ENCODE measurements around the gene LINGO3. TPM values are rescaled to one million over a fixed set of nuclear protein-coding genes. Genes with fewer than 3 reads are reported as not detected.

Gene LINGO3
- total RNA-seq, 6 donors from 2014 or later, result 0.10 to 0.61 (median 0.17) TPM; not detected in 3

- Histone ChIP-seq H3K4me1 (peaks cover 20 to 55% (median 26%) of the 10 kb centered on the region in 4 donors), H3K4me3 (no peak overlapping the region), H3K27me3 (no peaks in the 10 kb centered on the region), H3K9me3 (no peaks in the 10 kb centered on the region), H3K36me3 (peaks cover 0 to 12% (median 4%) of the 10 kb centered on the region in 4 donors), H3K27ac (no peak overlapping the region)
- no peak for TF ChIP-seq POLR2AphosphoS5 (IDR thresholded peaks at IDR 0.05)
- TF ChIP-seq EP300 (IDR thresholded peaks at IDR 0.05), result no peak
- no peak for TF ChIP-seq CTCF (IDR thresholded peaks at IDR 0.05)
- no peak for TF ChIP-seq POLR2A (IDR thresholded peaks at IDR 0.05)
- WGBS, 2 donors, result 81 to 82% methylated on average over 5 to 11 of the region's 11 CpGs
- ATAC-seq (ENCODE audit: low FRiP score in 2 of 2) (no peak), DNase-seq (no peak)
Observed at GRCh38 chr19:2333807-2334211, 25.9 kb upstream of the LINGO3 start.

- peak in 1 of 2 donors; percentile 73 for DNase-seq
Observed at GRCh38 chr19:2333027-2333806, 25.3 kb upstream of the LINGO3 start.

GRCh38 chr19:2332341-2333026 lies 24.5 kb upstream of the LINGO3 start:
- Histone ChIP-seq H3K9me3 (no peaks in the 10 kb centered on the region), H3K4me1 (peaks cover 24 to 60% (median 30%) of the 10 kb centered on the region in 4 donors), H3K27me3 (no peaks in the 10 kb centered on the region), H3K27ac (no peak overlapping the region), H3K36me3 (peaks cover 0 to 3% (median 1%) of the 10 kb centered on the region in 4 donors), H3K4me3 (no peak overlapping the region)
- whole genome bisulfite sequencing, 2 donors, result 60 to 100% methylated on average over 2 to 15 of the region's 17 CpGs
- DNase-seq, result no peak
- no peak for TF ChIP-seq EP300 (IDR thresholded peaks at IDR 0.05)
- no peak for TF ChIP-seq POLR2A (IDR thresholded peaks at IDR 0.05)
- TF ChIP-seq POLR2AphosphoS5 (IDR thresholded peaks at IDR 0.05), result no peak
- no peak for TF ChIP-seq CTCF (IDR thresholded peaks at IDR 0.05)
- ATAC-seq (ENCODE audit: low FRiP score in 2 of 2), result no peak

More at GRCh38 chr19:2333027-2333806, 25.3 kb upstream of the LINGO3 start:
- Histone ChIP-seq H3K4me3 (no peak overlapping the region), H3K36me3 (peaks cover 0 to 8% (median 2%) of the 10 kb centered on the region in 4 donors), H3K4me1 (peaks cover 20 to 55% (median 26%) of the 10 kb centered on the region in 4 donors), H3K27ac (no peak overlapping the region), H3K27me3 (no peaks in the 10 kb centered on the region), H3K9me3 (no peaks in the 10 kb centered on the region)
- ATAC-seq (ENCODE audit: low FRiP score in 2 of 2), result no peak
- no peak for TF ChIP-seq CTCF (IDR thresholded peaks at IDR 0.05)
- TF ChIP-seq POLR2AphosphoS5 (IDR thresholded peaks at IDR 0.05), result no peak
- TF ChIP-seq EP300 (IDR thresholded peaks at IDR 0.05), result no peak
- no peak for TF ChIP-seq POLR2A (IDR thresholded peaks at IDR 0.05)
- WGBS, 2 donors, result 43 to 69% methylated on average over 18 to 26 of the region's 27 CpGs

GRCh38 chr19:2331601-2332246 lies 23.8 kb upstream of the LINGO3 start:
- ATAC-seq (ENCODE audit: low FRiP score in 2 of 2), result no peak
- Histone ChIP-seq H3K4me3 (no peak overlapping the region), H3K27ac (no peak overlapping the region), H3K4me1 (peaks cover 31 to 68% (median 37%) of the 10 kb centered on the region in 4 donors), H3K27me3 (no peaks in the 10 kb centered on the region), H3K36me3 (no peaks in the 10 kb centered on the region), H3K9me3 (no peaks in the 10 kb centered on the region)
- WGBS, 2 donors, result 69 to 70% methylated on average over 6 to 11 of the region's 12 CpGs
- DNase-seq, result no peak
- TF ChIP-seq CTCF (IDR thresholded peaks at IDR 0.05), result no peak
- no peak for TF ChIP-seq POLR2A (IDR thresholded peaks at IDR 0.05)
- no peak for TF ChIP-seq EP300 (IDR thresholded peaks at IDR 0.05)
- TF ChIP-seq POLR2AphosphoS5 (IDR thresholded peaks at IDR 0.05), result no peak
